Spleen (tissue), 11 donors: ENCODE measurements around the gene CUEDC1. TPM values are rescaled to one million over a fixed set of nuclear protein-coding genes. Genes with fewer than 3 reads are reported as not detected.

ENCODE experiments used
- DNase-seq: peaks from one replicate; pipeline ENCODE4 v3.0.0-alpha.2; 2020
- H3K27ac ChIP-seq, 8 donors: fragments of 200-600 bp; sonication (generic) in 7 of 8; 1 replicate in 4 of 8; 2 replicates in 4 of 8; pipeline versions ENCODE4 v1.5.0 to v1.8.0; 2016 to 2021; ENCODE audit warnings: inconsistent platforms in 4 of 8, mild to moderate bottlenecking in 4 of 8, moderate library complexity in 1 of 8
- H3K27me3 ChIP-seq, 7 donors: fragments of 200-600 bp; sonication (generic) in 6 of 7; replicated peaks in 1 of 7; 1 replicate in 4 of 7; 2 replicates in 3 of 7; pipeline versions ENCODE4 v1.5.0 to v1.8.0; 2016 to 2021; ENCODE audit warnings: inconsistent platforms in 3 of 7, mild to moderate bottlenecking in 1 of 7
- H3K36me3 ChIP-seq, 6 donors: fragments of 200-600 bp; sonication (generic) in 5 of 6; 1 replicate in 4 of 6; 2 replicates in 2 of 6; pipeline versions ENCODE4 v1.5.0 to v1.8.0; 2016 to 2021; ENCODE audit warnings: inconsistent platforms in 2 of 6
- H3K4me1 ChIP-seq, 6 donors: fragments of 200-600 bp; sonication (generic) in 5 of 6; 1 replicate in 3 of 6; 2 replicates in 3 of 6; pipeline versions ENCODE4 v1.5.0 to v1.8.0; 2016 to 2021; ENCODE audit warnings: inconsistent platforms in 3 of 6
- H3K4me3 ChIP-seq, 8 donors: fragments of 200-600 bp; sonication (generic) in 7 of 8; 1 replicate in 4 of 8; 2 replicates in 4 of 8; pipeline versions ENCODE4 v1.5.0 to v1.8.0; 2016 to 2021; ENCODE audit warnings: inconsistent platforms in 4 of 8, mild to moderate bottlenecking in 4 of 8, moderate library complexity in 2 of 8
- H3K9me3 ChIP-seq, 8 donors: fragments of 200-600 bp; sonication (generic) in 7 of 8; 1 replicate in 4 of 8; 2 replicates in 4 of 8; pipeline versions ENCODE4 v1.5.0 to v1.8.0; 2016 to 2021; ENCODE audit warnings: inconsistent platforms in 4 of 8
- CTCF ChIP-seq, 11 experiments: fragments of 200-600 bp in 7 of 11; fragments of 450-650 bp in 4 of 11; sonication (generic) in 4 of 11; IDR thresholded peaks in 8 of 11; conservative IDR thresholded peaks in 3 of 11; 1 replicate in 7 of 11; 2 replicates in 4 of 11; pipeline versions ENCODE4 v1.4.0 to v1.8.0; 2016 to 2021; ENCODE audit warnings: antibody characterized with exemption in 11 of 11, inconsistent platforms in 4 of 11, mild to moderate bottlenecking in 1 of 11
- POLR2A ChIP-seq, 3 donors: fragments of 450-650 bp; IDR thresholded peaks; one replicate each; pipeline ENCODE4 v1.5.1; 2017; ENCODE audit warnings: antibody characterized with exemption in 3 of 3, mild to moderate bottlenecking in 1 of 3
- POLR2AphosphoS5 ChIP-seq, 3 donors: sonication (generic); formaldehyde crosslinking; IDR thresholded peaks; one replicate each; pipeline ENCODE4 v1.5.1; 2017; ENCODE audit warnings: antibody characterized with exemption in 3 of 3
- WGBS, 5 donors: extraction: QIAGEN DNeasy Blood & Tissue Kit in 3 of 5; methylation state at CpG; one replicate each; pipeline versions ENCODE4 v1.1.5 to v1.1.7; 2013 to 2018; 5-methylcytosine and 5-hydroxymethylcytosine counted together
- intact Hi-C: fragments of 100-400 bp; cut with DNase I; formaldehyde crosslinking; loops from one replicate; pipeline ENCODE4 v1.15.0; 2023; ENCODE audit warnings: low total_unique reads
- polyA plus RNA-seq, 3 donors: library from polyadenylated mRNA; stranded (reverse); fragments of 200-250 nt; gene quantifications; one replicate each; pipeline ENCODE4 v1.2.1, GENCODE V29; 2013
- total RNA-seq, 7 donors: library from RNA; depleted of rRNA in 3 of 7; stranded (reverse); fragments of >200 nt in 3 of 7; fragmentation: NEBNext Ultra II Directional in 4 of 7; extraction: Animal tissue kit (Norgen Biotek cat#: 25700) in 4 of 7; gene quantifications; one replicate each; pipeline versions ENCODE4 v1.1.0 to v1.2.1, GENCODE V29; 2016 to 2021
- donor health status: healthy with polysubstance abuse.
- donor health status: DM: no; HTN: no; CAD: no; lungs with moderate emphysema.
- donor health status: DM: no; HTN: no; CAD: no.
- donor health status: Bipolar disorder and iron deficiency.
- donor health status: healthy.
- donor health status: DM: no; HTN: no; CAD: no.
- donor health status: DM: yes; HTN: yes; CAD: no.

The CUEDC1 gene
- total and polyA plus RNA-seq, 10 donors: 5.4 to 23.5 (median 15.6) TPM

- Histone ChIP-seq H3K4me3 (no peak overlapping the region), H3K9me3 (no peaks in the 10 kb centered on the region), H3K27ac (peak overlapping the region in 3 of 8 donors; percentile 21 to 37 (median 31)), H3K36me3 (no peaks in the 10 kb centered on the region), H3K27me3 (peaks cover 0 to 35% (median 0%) of the 10 kb centered on the region in 7 donors), H3K4me1 (peaks cover 11 to 89% (median 47%) of the 10 kb centered on the region in 6 donors)
- 70 to 83% (median 76%) methylated on average over 5 of the region's 5 CpGs for WGBS, 5 donors
- DNase-seq: no peak
- TF ChIP-seq POLR2A (IDR thresholded peaks at IDR 0.05) (no peak), CTCF (IDR thresholded peaks at IDR 0.05 in 8 of 11, conservative IDR thresholded peaks at IDR 0.05 in 3 of 11) (no peak), POLR2AphosphoS5 (IDR thresholded peaks at IDR 0.05) (no peak)
- intact Hi-C loops: no loop called here
These were observed 15.0 kb downstream of the CUEDC1 start for GRCh38 chr17:57940231-57940630.

- intact Hi-C loops: no loop called here
- Histone ChIP-seq H3K27me3 (peaks cover 0 to 35% (median 0%) of the 10 kb centered on the region in 7 donors), H3K27ac (peak overlapping the region in 3 of 8 donors; percentile 21 to 37 (median 31)), H3K9me3 (no peaks in the 10 kb centered on the region), H3K4me3 (no peak overlapping the region), H3K36me3 (no peaks in the 10 kb centered on the region), H3K4me1 (peaks cover 11 to 89% (median 49%) of the 10 kb centered on the region in 6 donors)
- peak; percentile 94 for DNase-seq
- 19 to 32% (median 28%) methylated on average over 5 to 7 of the region's 7 CpGs for WGBS, 5 donors
- TF ChIP-seq POLR2A (IDR thresholded peaks at IDR 0.05) (no peak), POLR2AphosphoS5 (IDR thresholded peaks at IDR 0.05) (peak; percentile 54 to 83 (median 73))
These were observed 15.4 kb downstream of the CUEDC1 start for GRCh38 chr17:57939797-57940196.

- no peak for TF ChIP-seq POLR2A (IDR thresholded peaks at IDR 0.05)
- no peak for TF ChIP-seq POLR2AphosphoS5 (IDR thresholded peaks at IDR 0.05)
- no peak for TF ChIP-seq CTCF (IDR thresholded peaks at IDR 0.05 in 8 of 11, conservative IDR thresholded peaks at IDR 0.05 in 3 of 11)
- H3K27me3 ChIP-seq: peaks cover 0 to 27% (median 0%) of the 10 kb centered on the region in 7 donors
- intact Hi-C loops: no loop called here
- H3K4me1 ChIP-seq: peaks cover 11 to 81% (median 46%) of the 10 kb centered on the region in 6 donors
- 65 to 74% (median 70%) methylated on average over 7 of the region's 7 CpGs for WGBS, 5 donors
- H3K4me3 ChIP-seq: no peak overlapping the region
- no peaks in the 10 kb centered on the region for H3K36me3 ChIP-seq
- DNase-seq: peak; percentile 33
- H3K9me3 ChIP-seq: no peaks in the 10 kb centered on the region
- H3K27ac ChIP-seq: no peak overlapping the region
These were observed 17.1 kb downstream of the CUEDC1 start for GRCh38 chr17:57938061-57938502.

GRCh38 chr17:57937492-57937891, 17.7 kb downstream of the CUEDC1 start:
- H3K4me1 ChIP-seq: peaks cover 11 to 78% (median 45%) of the 10 kb centered on the region in 6 donors

More at GRCh38 chr17:57937492-57937891, 17.7 kb downstream of the CUEDC1 start:
- Histone ChIP-seq H3K27ac (no peak overlapping the region), H3K36me3 (no peaks in the 10 kb centered on the region), H3K27me3 (peaks cover 0 to 24% (median 0%) of the 10 kb centered on the region in 7 donors), H3K4me3 (no peak overlapping the region), H3K9me3 (no peaks in the 10 kb centered on the region)
- DNase-seq: no peak
- intact Hi-C loops: no loop called here
- WGBS, 5 donors: 83 to 95% (median 90%) methylated on average over 2 of the region's 2 CpGs
- no peak for TF ChIP-seq CTCF (IDR thresholded peaks at IDR 0.05 in 8 of 11, conservative IDR thresholded peaks at IDR 0.05 in 3 of 11)
- TF ChIP-seq POLR2AphosphoS5 (IDR thresholded peaks at IDR 0.05): no peak
- no peak for TF ChIP-seq POLR2A (IDR thresholded peaks at IDR 0.05)
